HCT116 (cell line): ENCODE results near the gene CNTN5.

Experiments used
- CEBPB ChIP-seq: IDR thresholded peaks from 2 replicates; pipeline ENCODE4 v1.6.1; 2012; ENCODE audit warnings: low read depth
- CTCF ChIP-seq, 3 experiments: fragments of 200-600 bp in 1 of 3; sonication (generic) in 1 of 3; IDR thresholded peaks in 2 of 3; conservative IDR thresholded peaks in 1 of 3; 2 replicates each; pipeline ENCODE4 v1.5.1; 2012 to 2017; ENCODE audit warnings: low read depth in 2 of 3, low read length in 2 of 3, antibody characterized with exemption in 1 of 3, borderline replicate concordance in 1 of 3, control low read depth in 1 of 3, mild to moderate bottlenecking in 1 of 3, mixed read lengths in 1 of 3, mixed run types in 1 of 3, moderate library complexity in 1 of 3; ENCODE audit not compliant: insufficient read depth in 1 of 3
- EZH2 ChIP-seq: fragments of 200-600 bp; sonication (generic); IDR thresholded peaks from 2 replicates; pipeline ENCODE4 v1.6.1; 2017; ENCODE audit warnings: antibody characterized with exemption, mixed run types
- EZH2phosphoT487 ChIP-seq: fragments of 200-600 bp; IDR thresholded peaks from 2 replicates; pipeline ENCODE4 v1.6.1; 2018; ENCODE audit warnings: antibody characterized with exemption, borderline replicate concordance
- POLR2A ChIP-seq: IDR thresholded peaks from 2 replicates; pipeline ENCODE4 v1.7.0; 2011; ENCODE audit warnings: borderline replicate concordance; ENCODE audit not compliant: insufficient read depth, insufficient read length; ENCODE audit errors: extremely low read depth
- POLR2AphosphoS5 ChIP-seq: IDR thresholded peaks from 2 replicates; pipeline ENCODE4 v1.6.1; 2011; ENCODE audit warnings: mild to moderate bottlenecking, low read depth, low read length, moderate library complexity
- REST ChIP-seq: IDR thresholded peaks from 2 replicates; pipeline ENCODE4 v1.6.1; 2012; ENCODE audit warnings: low read depth
- SIN3A ChIP-seq: IDR thresholded peaks from 2 replicates; pipeline ENCODE4 v1.6.1; 2012; ENCODE audit warnings: low read depth
- SP1 ChIP-seq: IDR thresholded peaks from 2 replicates; pipeline ENCODE4 v1.6.1; 2012; ENCODE audit warnings: low read depth
- TCF7L2 ChIP-seq: IDR thresholded peaks from 2 replicates; pipeline ENCODE4 v1.7.0; 2011; ENCODE audit warnings: borderline replicate concordance, inconsistent platforms; ENCODE audit not compliant: insufficient read depth, insufficient read length; ENCODE audit errors: extremely low read depth
- YY1 ChIP-seq: IDR thresholded peaks from 2 replicates; pipeline ENCODE4 v1.6.1; 2011; ENCODE audit warnings: low read length, low read depth, moderate library complexity, mild to moderate bottlenecking; ENCODE audit not compliant: insufficient replicate concordance; ENCODE audit errors: extremely low read depth
- ZFX ChIP-seq: fragments of 450-650 bp; IDR thresholded peaks from 2 replicates; pipeline ENCODE4 v1.6.1; 2017
- ZNF274 ChIP-seq: fragments of 200-500 bp; sonication (Bioruptor generic); IDR thresholded peaks from 2 replicates; pipeline ENCODE4 v1.6.1; 2014; ENCODE audit warnings: mild to moderate bottlenecking, low read depth, low read length, inconsistent platforms

GRCh38 chr11:99812516-99812915 is 791.8 kb downstream of the CNTN5 start:
- TF ChIP-seq REST (no peak), POLR2A (no peak), POLR2AphosphoS5 (no peak), TCF7L2 (no peak), CTCF (IDR thresholded peaks at IDR 0.05 in 2 of 3, conservative IDR thresholded peaks at IDR 0.05 in 1 of 3; ENCODE audit: borderline replicate concordance in 1 of 3, insufficient read depth in 1 of 3, low read depth in 2 of 3, low read length in 2 of 3) (no peak), SP1 (no peak), ZFX (no peak), CEBPB (no peak), ZNF274 (no peak), SIN3A (no peak), YY1 (no peak), EZH2phosphoT487 (no peak), EZH2 (no peak)
